NT2/D1 (cell line): ENCODE results near the gene GAB4.

Experiments
- SUZ12 ChIP-seq: IDR thresholded peaks from 2 replicates; pipeline ENCODE4 v1.6.1; 2011; ENCODE audit not compliant: insufficient read length, insufficient read depth; ENCODE audit errors: extremely low read depth
- YY1 ChIP-seq: IDR thresholded peaks from 2 replicates; pipeline ENCODE4 v1.6.1; 2011; ENCODE audit not compliant: insufficient read length, insufficient read depth

DNA sequence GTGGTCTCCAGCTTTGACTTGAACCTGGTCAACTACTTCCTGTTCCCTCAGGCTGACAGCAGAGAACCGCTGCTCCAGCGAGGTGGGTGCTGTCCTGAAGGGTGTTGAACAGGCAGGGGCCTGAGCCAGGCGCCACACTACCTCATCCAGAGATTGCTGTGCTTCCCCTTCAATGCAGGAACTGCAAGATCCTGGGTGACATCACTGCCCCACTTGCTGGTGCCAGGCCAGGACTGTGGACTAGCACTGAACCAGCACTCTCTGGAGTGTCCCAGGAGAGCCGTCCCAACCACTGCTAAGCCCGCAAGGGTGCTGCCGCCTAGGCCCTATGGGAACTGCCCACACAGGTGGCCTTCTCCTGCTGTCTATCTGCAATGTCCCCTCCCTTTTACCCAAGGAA, 51.7 kb downstream of the GAB4 start:
- TF ChIP-seq SUZ12 (no peak), YY1 (no peak)
